ENCODE results near the gene GOLGA8O.
"Not testable (repeated sequence)": the region's sequence is repeated elsewhere in the genome, so short reads cannot be mapped to it uniquely, and the experiment has no call there.

DNA sequence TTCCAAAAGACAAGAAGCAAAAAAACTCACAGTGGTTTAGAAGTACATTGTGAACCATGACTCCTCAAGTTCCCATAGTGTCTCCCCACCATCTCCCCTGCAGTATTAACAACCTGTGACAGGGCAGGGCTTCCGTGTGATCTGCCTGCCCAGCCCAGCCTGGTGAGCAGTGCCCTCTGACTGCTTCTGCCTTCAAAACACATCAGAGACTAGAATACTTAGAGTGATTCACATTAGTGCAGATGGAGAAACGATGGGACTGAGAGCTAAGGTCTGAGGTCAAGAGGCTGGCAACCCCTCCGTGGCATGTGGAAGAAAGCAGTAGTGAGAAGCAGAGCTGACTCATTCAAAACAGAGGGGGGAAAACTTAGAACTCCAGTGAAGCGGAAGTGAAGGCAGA, 27.8 kb downstream of the GOLGA8O start:
- not testable (repeated sequence) for TF ChIP-seq CTCF (IDR thresholded peaks at IDR 0.05 in 2 of 3, conservative IDR thresholded peaks at IDR 0.05 in 1 of 3; ENCODE audit: borderline replicate concordance in 1 of 3, insufficient read depth in 1 of 3, low read depth in 2 of 3, low read length in 2 of 3); ZFX (IDR thresholded peaks at IDR 0.05); POLR2A (IDR thresholded peaks at IDR 0.05; ENCODE audit: borderline replicate concordance, extremely low read depth, insufficient read depth, insufficient read length); EZH2 (IDR thresholded peaks at IDR 0.05); EZH2phosphoT487 (IDR thresholded peaks at IDR 0.05; ENCODE audit: borderline replicate concordance); TCF7L2 (IDR thresholded peaks at IDR 0.05; ENCODE audit: borderline replicate concordance, extremely low read depth, insufficient read depth, insufficient read length); RAD21 (IDR thresholded peaks at IDR 0.05; ENCODE audit: low read depth); SP1 (IDR thresholded peaks at IDR 0.05; ENCODE audit: low read depth); MAX (IDR thresholded peaks at IDR 0.05); CEBPB (IDR thresholded peaks at IDR 0.05; ENCODE audit: low read depth)
